ENCODE data around the gene SH2D4B.

SH2D4B gene

DNA sequence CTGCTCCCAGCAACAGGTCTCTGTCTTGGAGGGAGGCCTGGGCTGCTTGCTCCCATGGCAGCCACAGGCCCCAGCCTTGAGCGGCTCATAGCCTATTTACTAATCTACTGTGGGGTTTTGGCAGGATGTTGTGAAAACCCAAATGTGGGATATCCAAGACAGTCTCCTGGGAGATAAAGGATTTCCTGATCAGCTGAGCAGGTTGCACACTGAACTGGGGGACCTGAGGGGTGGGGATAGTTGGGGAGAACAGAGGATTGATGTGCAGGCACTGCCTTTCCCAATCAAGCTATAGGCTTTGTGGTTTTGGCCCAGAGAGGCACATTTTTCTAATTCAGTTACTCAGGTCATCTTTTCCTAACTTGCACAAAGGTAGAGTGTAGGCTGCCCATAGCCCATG, 92.6 kb downstream of the SH2D4B start:
- TF ChIP-seq, protein P1, sequence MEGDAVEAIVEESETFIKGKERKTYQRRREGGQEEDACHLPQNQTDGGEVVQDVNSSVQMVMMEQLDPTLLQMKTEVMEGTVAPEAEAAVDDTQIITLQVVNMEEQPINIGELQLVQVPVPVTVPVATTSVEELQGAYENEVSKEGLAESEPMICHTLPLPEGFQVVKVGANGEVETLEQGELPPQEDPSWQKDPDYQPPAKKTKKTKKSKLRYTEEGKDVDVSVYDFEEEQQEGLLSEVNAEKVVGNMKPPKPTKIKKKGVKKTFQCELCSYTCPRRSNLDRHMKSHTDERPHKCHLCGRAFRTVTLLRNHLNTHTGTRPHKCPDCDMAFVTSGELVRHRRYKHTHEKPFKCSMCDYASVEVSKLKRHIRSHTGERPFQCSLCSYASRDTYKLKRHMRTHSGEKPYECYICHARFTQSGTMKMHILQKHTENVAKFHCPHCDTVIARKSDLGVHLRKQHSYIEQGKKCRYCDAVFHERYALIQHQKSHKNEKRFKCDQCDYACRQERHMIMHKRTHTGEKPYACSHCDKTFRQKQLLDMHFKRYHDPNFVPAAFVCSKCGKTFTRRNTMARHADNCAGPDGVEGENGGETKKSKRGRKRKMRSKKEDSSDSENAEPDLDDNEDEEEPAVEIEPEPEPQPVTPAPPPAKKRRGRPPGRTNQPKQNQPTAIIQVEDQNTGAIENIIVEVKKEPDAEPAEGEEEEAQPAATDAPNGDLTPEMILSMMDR (conservative IDR thresholded peaks at IDR 0.05; ENCODE audit: low read depth): no peak
- CTCF ChIA-PET: no interaction called here
- POLR2A ChIA-PET (ENCODE audit: low non-redundant PET): no interaction called here
- no peak overlapping the region for H3K27ac ChIP-seq
- no peak for DNase-seq (ENCODE audit: low spot score)

DNA sequence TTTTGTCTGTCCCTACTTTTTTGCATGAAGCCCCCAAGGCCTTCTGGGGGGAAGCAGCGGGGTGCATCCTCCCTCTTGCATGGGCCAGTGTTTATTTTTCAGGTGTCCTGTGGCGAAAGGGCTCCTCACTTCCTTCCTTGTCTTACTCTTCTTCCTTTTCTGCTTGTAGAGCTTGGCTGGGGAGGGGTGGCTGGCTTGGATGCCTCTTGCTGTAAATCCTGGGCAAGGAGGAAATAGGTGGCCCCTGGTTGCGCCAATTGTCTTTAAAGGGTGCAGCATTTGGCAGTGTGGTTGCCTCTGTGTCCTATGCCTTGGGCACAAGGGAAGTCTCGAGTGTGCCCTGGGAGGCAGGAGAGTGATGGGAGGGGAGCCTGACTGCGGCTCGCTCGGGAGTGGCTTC, 95.0 kb downstream of the SH2D4B start:
- no peak overlapping the region for H3K27ac ChIP-seq
- TF ChIP-seq, protein P1 (conservative IDR thresholded peaks at IDR 0.05; ENCODE audit: low read depth): no peak
- CTCF ChIA-PET: interaction anchor here (0.5 to 0.7 kb wide), 2 partner anchors 250 to 389 kb away, joined by 3 read pairs; no protein-coding TSS in a partner anchor
- POLR2A ChIA-PET (ENCODE audit: low non-redundant PET): no interaction called here
- DNase-seq (ENCODE audit: low spot score): no peak

DNA sequence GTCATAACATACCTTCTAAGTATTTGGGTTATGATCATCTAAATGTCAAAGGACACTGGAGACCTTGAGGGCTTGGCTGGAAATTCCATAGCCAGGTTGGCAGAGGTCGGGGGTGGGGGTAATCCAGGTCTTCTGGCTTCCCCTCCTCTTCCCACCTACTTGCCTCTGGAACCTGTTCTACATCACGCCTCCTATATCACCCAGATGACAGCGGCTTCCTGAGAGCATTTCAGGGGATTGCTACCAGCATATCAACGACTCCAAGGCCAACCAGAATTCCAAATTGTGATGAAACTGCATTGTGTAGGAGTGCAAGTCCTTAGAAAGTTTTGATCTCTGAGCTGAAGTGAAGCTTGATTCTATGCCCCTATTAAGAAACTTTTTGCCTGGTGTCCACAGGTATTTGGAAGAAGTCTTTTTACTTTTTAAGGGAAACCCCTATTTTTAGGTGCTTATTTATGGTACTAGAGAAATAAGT, 95.7 kb downstream of the SH2D4B start:
- TF ChIP-seq, protein P1 (conservative IDR thresholded peaks at IDR 0.05; ENCODE audit: low read depth): no peak
- H3K27ac ChIP-seq: no peak overlapping the region
- ChIA-PET POLR2A (ENCODE audit: low non-redundant PET) (no interaction called here), CTCF (interaction anchor here (0.7 kb wide), 1 partner anchor 255 kb away, joined by 4 read pairs; no protein-coding TSS in a partner anchor)
- no peak for DNase-seq (ENCODE audit: low spot score)

DNA sequence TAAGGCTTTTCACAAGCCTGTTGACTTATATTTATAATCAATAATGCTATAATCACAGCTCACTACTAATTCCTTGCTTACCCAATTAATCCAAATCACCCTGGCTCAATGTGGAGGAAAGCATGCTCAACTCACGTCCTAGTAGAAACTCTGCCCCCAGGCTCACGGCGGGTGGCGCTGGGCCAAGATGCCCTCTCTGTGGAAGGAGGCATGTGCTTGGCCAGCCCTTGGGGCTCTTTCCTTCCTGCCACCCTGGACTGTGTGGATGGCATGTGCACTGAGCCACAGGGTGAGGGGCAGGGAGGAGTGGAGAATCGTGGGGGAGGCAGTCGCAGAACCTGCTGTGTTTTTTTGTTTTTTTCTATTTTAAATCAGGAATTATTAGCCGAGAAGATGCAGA, 96.2 kb downstream of the SH2D4B start:
- CTCF ChIA-PET: no interaction called here
- no peak overlapping the region for H3K27ac ChIP-seq
- POLR2A ChIA-PET (ENCODE audit: low non-redundant PET): no interaction called here
- TF ChIP-seq, protein P1 (conservative IDR thresholded peaks at IDR 0.05; ENCODE audit: low read depth): no peak
- DNase-seq (ENCODE audit: low spot score): no peak

DNA sequence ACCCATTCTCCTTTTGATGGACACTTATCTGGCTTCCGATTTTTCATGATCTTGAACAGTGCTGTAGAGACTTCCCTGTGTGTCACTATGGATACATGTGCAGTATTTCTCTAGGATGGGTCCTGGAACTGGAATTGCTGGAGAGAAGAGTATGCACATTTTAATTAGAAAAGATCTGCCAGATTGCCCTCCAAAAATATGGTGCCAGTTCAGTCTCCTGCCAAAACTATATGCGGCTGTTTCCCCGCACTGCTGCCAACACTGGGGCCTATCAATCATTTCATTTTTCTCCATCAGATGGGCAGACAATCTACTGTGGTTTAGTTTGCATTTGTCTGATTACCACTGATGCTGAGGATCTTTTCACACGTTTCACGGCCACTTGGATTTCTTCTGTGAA, 105.0 kb downstream of the SH2D4B start:
- no peak for DNase-seq (ENCODE audit: low spot score)
- ChIA-PET CTCF (no interaction called here), POLR2A (ENCODE audit: low non-redundant PET) (no interaction called here)
- H3K27ac ChIP-seq: no peak overlapping the region
- TF ChIP-seq, protein P1 (conservative IDR thresholded peaks at IDR 0.05; ENCODE audit: low read depth): no peak

DNA sequence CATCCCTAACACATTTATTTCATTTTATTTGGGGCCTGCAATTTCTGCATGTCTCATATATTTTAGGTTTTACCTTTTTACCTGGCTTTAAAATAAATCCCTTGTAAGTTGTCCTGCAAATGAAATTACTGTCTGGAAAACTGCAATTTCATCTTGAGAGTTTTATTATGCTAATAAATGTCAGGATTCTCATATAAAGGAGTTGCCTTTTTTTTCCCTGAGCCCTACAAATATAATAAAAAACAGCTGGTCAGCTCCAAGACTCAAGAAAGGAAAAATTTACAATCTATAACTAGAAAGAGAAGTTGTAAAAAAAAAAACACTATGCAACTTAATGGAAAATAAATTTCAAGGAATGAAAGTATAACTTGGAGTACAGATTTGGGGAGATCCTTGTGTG, 108.7 kb downstream of the SH2D4B start:
- TF ChIP-seq, protein P1 (conservative IDR thresholded peaks at IDR 0.05; ENCODE audit: low read depth): no peak
- ChIA-PET CTCF (no interaction called here), POLR2A (ENCODE audit: low non-redundant PET) (no interaction called here)
- no peak for DNase-seq (ENCODE audit: low spot score)
- no peak overlapping the region for H3K27ac ChIP-seq
